ENCODE results near the gene TBC1D16. TPM values are rescaled to one million over a fixed set of nuclear protein-coding genes. Genes with fewer than 3 reads are reported as not detected.

TBC1D16 gene
- total and polyA plus RNA-seq, 10 of the 15 experiments (the other 5 are each of a cell fraction or from before 2014, with no cell fraction given), result 0.01 to 0.13 (median 0.06) TPM; not detected in 3

GRCh38 chr17:79990051-79990592, 45.5 kb downstream of the TBC1D16 start:
- ATAC-seq, result no peak
- Histone ChIP-seq H3K27me3 (replicated peaks in 1 of 2; ENCODE audit: control insufficient read depth in 2 of 2, insufficient read depth in 2 of 2, low read length in 1 of 2) (peaks cover 1 to 3% of the 10 kb centered on the region in 2 experiments; a peak in 2 of 4 replicates), H3K9ac (ENCODE audit: control insufficient read depth, insufficient read depth, low read length) (no peak overlapping the region), H3K9me3 (replicated peaks; ENCODE audit: control insufficient read depth, insufficient read depth, low read length) (no peaks in the 10 kb centered on the region), H3K4me2 (ENCODE audit: control insufficient read depth, insufficient read depth) (no peak overlapping the region), H4K20me1 (ENCODE audit: control insufficient read depth, insufficient read depth) (no peaks in the 10 kb centered on the region), H3K4me1 (ENCODE audit: control insufficient read depth, insufficient read depth, low read length) (no peaks in the 10 kb centered on the region), H3K27ac (ENCODE audit: control insufficient read depth, insufficient read depth) (no peak overlapping the region), H3K79me2 (ENCODE audit: control insufficient read depth, insufficient read depth, low read length) (no peaks in the 10 kb centered on the region), H3K36me3 (ENCODE audit: control insufficient read depth in 2 of 2, insufficient read depth in 2 of 2, low read length in 1 of 2) (no peaks in the 10 kb centered on the region), H2AFZ (ENCODE audit: control insufficient read depth, low read depth, low read length) (no peak overlapping the region), H3K4me3 (no peak overlapping the region)
- in situ Hi-C loops (cut with MboI) (no loop called here), intact Hi-C loops (cut with micrococcal nuclease; ENCODE audit: unreplicated experiment) (no loop called here)
- no peak for DNase-seq (ENCODE audit: low read depth, low spot score)
- ChIA-PET CTCF (interaction anchor here (1.0 kb wide), 1 partner anchor 18 kb away, joined by 3 read pairs; no protein-coding TSS in a partner anchor), RAD21 (ENCODE audit: unreplicated experiment) (no interaction called here), SMC1A (ENCODE audit: uncharacterized antibody, unreplicated experiment) (no interaction called here), POLR2A (no interaction called here)
- FAIRE-seq, result no peak
- WGBS (ENCODE audit: insufficient coverage, insufficient replicate concordance, low lambda C conversion rate, missing lambda C conversion rate), result 42% methylated on average over 21 of the region's 21 CpGs
- no TSS peak for BruUV-seq (replicated peaks)
- no peak for TF ChIP-seq PBX3 (IDR thresholded peaks at IDR 0.05; ENCODE audit: insufficient replicate concordance, low read depth, low read length)
- TF ChIP-seq EGR1 (IDR thresholded peaks at IDR 0.05; ENCODE audit: borderline replicate concordance in 1 of 2, low read depth in 2 of 2, low read length in 2 of 2), result no peak
- no peak for TF ChIP-seq ZBED1 (IDR thresholded peaks at IDR 0.05; ENCODE audit: borderline replicate concordance)
- TF ChIP-seq, protein P1, sequence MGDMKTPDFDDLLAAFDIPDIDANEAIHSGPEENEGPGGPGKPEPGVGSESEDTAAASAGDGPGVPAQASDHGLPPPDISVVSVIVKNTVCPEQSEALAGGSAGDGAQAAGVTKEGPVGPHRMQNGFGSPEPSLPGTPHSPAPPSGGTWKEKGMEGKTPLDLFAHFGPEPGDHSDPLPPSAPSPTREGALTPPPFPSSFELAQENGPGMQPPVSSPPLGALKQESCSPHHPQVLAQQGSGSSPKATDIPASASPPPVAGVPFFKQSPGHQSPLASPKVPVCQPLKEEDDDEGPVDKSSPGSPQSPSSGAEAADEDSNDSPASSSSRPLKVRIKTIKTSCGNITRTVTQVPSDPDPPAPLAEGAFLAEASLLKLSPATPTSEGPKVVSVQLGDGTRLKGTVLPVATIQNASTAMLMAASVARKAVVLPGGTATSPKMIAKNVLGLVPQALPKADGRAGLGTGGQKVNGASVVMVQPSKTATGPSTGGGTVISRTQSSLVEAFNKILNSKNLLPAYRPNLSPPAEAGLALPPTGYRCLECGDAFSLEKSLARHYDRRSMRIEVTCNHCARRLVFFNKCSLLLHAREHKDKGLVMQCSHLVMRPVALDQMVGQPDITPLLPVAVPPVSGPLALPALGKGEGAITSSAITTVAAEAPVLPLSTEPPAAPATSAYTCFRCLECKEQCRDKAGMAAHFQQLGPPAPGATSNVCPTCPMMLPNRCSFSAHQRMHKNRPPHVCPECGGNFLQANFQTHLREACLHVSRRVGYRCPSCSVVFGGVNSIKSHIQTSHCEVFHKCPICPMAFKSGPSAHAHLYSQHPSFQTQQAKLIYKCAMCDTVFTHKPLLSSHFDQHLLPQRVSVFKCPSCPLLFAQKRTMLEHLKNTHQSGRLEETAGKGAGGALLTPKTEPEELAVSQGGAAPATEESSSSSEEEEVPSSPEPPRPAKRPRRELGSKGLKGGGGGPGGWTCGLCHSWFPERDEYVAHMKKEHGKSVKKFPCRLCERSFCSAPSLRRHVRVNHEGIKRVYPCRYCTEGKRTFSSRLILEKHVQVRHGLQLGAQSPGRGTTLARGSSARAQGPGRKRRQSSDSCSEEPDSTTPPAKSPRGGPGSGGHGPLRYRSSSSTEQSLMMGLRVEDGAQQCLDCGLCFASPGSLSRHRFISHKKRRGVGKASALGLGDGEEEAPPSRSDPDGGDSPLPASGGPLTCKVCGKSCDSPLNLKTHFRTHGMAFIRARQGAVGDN (IDR thresholded peaks at IDR 0.05), result no peak
- TF ChIP-seq EED (IDR thresholded peaks at IDR 0.05; ENCODE audit: low read depth), result no peak

Measured in GM12878 (cell line).